ENCODE data around the gene RGMA.
A peak's percentile ranks its signal among the peaks of the same experiment; 100 is the strongest.

RGMA gene

GRCh38 chr15:93089727-93090305 lies 805 bp upstream of the RGMA start:
- DNase-seq = no peak

GRCh38 chr15:93088200-93088980 lies 621 bp downstream of the RGMA start:
- peak; percentile 15 for DNase-seq

- DNase-seq = peak; percentile 38
Measured at GRCh38 chr15:93087825-93088199, 1.2 kb downstream of the RGMA start.

GRCh38 chr15:93086791-93087190 lies 2.2 kb downstream of the RGMA start:
- no peak for DNase-seq

GRCh38 chr15:93085692-93086091 lies 3.3 kb downstream of the RGMA start:
- no peak for DNase-seq

GRCh38 chr15:93082861-93083260 lies 6.2 kb downstream of the RGMA start:
- DNase-seq = no peak

- DNase-seq = no peak
Measured at GRCh38 chr15:93081399-93081798, 7.6 kb downstream of the RGMA start.

- no peak for DNase-seq
Measured at GRCh38 chr15:93080451-93080850, 8.6 kb downstream of the RGMA start.

- DNase-seq = no peak
Measured at GRCh38 chr15:93076875-93077274, 12.1 kb downstream of the RGMA start.

GRCh38 chr15:93076217-93076616 lies 12.8 kb downstream of the RGMA start:
- DNase-seq = no peak

GRCh38 chr15:93074599-93074998 lies 14.4 kb downstream of the RGMA start:
- no peak for DNase-seq

- DNase-seq = no peak
Measured at GRCh38 chr15:93073465-93073952, 15.5 kb downstream of the RGMA start.

- DNase-seq = peak; percentile 45
Measured at GRCh38 chr15:93072411-93073394, 16.3 kb downstream of the RGMA start.

- DNase-seq = no peak
Measured at GRCh38 chr15:93072011-93072410, 17.0 kb downstream of the RGMA start.

- no peak for DNase-seq
Measured at GRCh38 chr15:93071469-93071936, 17.5 kb downstream of the RGMA start.

- DNase-seq = no peak
Measured at GRCh38 chr15:93070551-93071296, 18.3 kb downstream of the RGMA start.

- no peak for DNase-seq
Measured at GRCh38 chr15:93070132-93070531, 18.9 kb downstream of the RGMA start.

- no peak for DNase-seq
Measured at GRCh38 chr15:93068581-93069199, 20.3 kb downstream of the RGMA start.

GRCh38 chr15:93067649-93068085 lies 21.3 kb downstream of the RGMA start:
- DNase-seq = no peak

- no peak for DNase-seq
Measured at GRCh38 chr15:93066834-93067648, 22.0 kb downstream of the RGMA start.

GRCh38 chr15:93066224-93066681 lies 22.8 kb downstream of the RGMA start:
- DNase-seq = no peak
